ENCODE data around the gene CDH6. TPM values are rescaled to one million over a fixed set of nuclear protein-coding genes. Genes with fewer than 3 reads are reported as not detected.

The CDH6 gene
- total and polyA plus RNA-seq, 10 of the 15 experiments (the other 5 are each of a cell fraction or from before 2014, with no cell fraction given): 0.01 TPM; not detected in 9

- Histone ChIP-seq H3K4me2 (ENCODE audit: control insufficient read depth, insufficient read depth) (no peak overlapping the region), H3K9me3 (replicated peaks; ENCODE audit: control insufficient read depth, insufficient read depth, low read length) (no peaks in the 10 kb centered on the region), H3K4me3 (no peak overlapping the region), H3K27me3 (replicated peaks in 1 of 2; ENCODE audit: control insufficient read depth in 2 of 2, insufficient read depth in 2 of 2, low read length in 1 of 2) (no peaks in the 10 kb centered on the region), H2AFZ (ENCODE audit: control insufficient read depth, low read depth, low read length) (no peak overlapping the region), H3K4me1 (ENCODE audit: control insufficient read depth, insufficient read depth, low read length) (no peaks in the 10 kb centered on the region), H3K79me2 (ENCODE audit: control insufficient read depth, insufficient read depth, low read length) (no peaks in the 10 kb centered on the region), H3K9ac (ENCODE audit: control insufficient read depth, insufficient read depth, low read length) (no peak overlapping the region), H3K36me3 (ENCODE audit: control insufficient read depth in 2 of 2, insufficient read depth in 2 of 2, low read length in 1 of 2) (no peaks in the 10 kb centered on the region), H4K20me1 (ENCODE audit: control insufficient read depth, insufficient read depth) (no peaks in the 10 kb centered on the region), H3K27ac (ENCODE audit: control insufficient read depth, insufficient read depth) (no peak overlapping the region)
- DNase-seq (ENCODE audit: low read depth, low spot score): no peak
- in situ Hi-C loops (cut with MboI) (no loop called here), intact Hi-C loops (cut with micrococcal nuclease; ENCODE audit: unreplicated experiment) (no loop called here)
- SMC1A ChIA-PET (ENCODE audit: uncharacterized antibody, unreplicated experiment): no interaction called here
- no TSS peak for BruUV-seq (replicated peaks)
- RAD21 ChIA-PET (ENCODE audit: unreplicated experiment): no interaction called here
- POLR2A ChIA-PET: no interaction called here
- no peak for FAIRE-seq
- no peak for ATAC-seq
- CTCF ChIA-PET: interaction anchor here (1.4 to 1.5 kb wide), 3 partner anchors 14 to 17 kb away, joined by 3 to 6 read pairs (median 4); no protein-coding TSS in a partner anchor
- TF ChIP-seq PML (IDR thresholded peaks at IDR 0.05; ENCODE audit: low read length) (no peak), SUZ12 (IDR thresholded peaks at IDR 0.05; ENCODE audit: unreplicated experiment) (no peak), IRF3 (IDR thresholded peaks at IDR 0.05) (no peak), ZNF592 (IDR thresholded peaks at IDR 0.05) (no peak), SKIL (IDR thresholded peaks at IDR 0.05; ENCODE audit: low read depth, poor library complexity, severe bottlenecking) (no peak), HSF1 (IDR thresholded peaks at IDR 0.05; ENCODE audit: low read depth, low read length) (no peak), MLLT1 (IDR thresholded peaks at IDR 0.05) (no peak), RB1 (IDR thresholded peaks at IDR 0.05; ENCODE audit: borderline replicate concordance) (no peak), ETV6 (conservative IDR thresholded peaks at IDR 0.05 in 1 of 2, IDR thresholded peaks at IDR 0.05 in 1 of 2; ENCODE audit: borderline replicate concordance in 1 of 2, low read depth in 1 of 2) (no peak), IKZF2 (IDR thresholded peaks at IDR 0.05) (no peak), NR2C1 (IDR thresholded peaks at IDR 0.05) (no peak), GABPA (IDR thresholded peaks at IDR 0.05; ENCODE audit: low read depth) (no peak)
Measured at GRCh38 chr5:31172881-31173280, 20.6 kb upstream of the CDH6 start.
